Brain microvascular endothelial cell (primary cell): ENCODE measurements around the gene FASTKD3.

ENCODE experiments used
- DNase-seq: peaks from one replicate; pipeline ENCODE4 v3.0.0-alpha.2; 2020
- H3K27ac ChIP-seq: fragments of 250-450 bp; sonication (Bioruptor Pico); 2 replicates; pipeline ENCODE4 v1.5.1; 2020; ENCODE audit warnings: mild to moderate bottlenecking, moderate library complexity
- H3K27me3 ChIP-seq: fragments of 250-450 bp; sonication (Bioruptor Pico); replicated peaks from 2 replicates; pipeline ENCODE4 v1.5.1; 2020; ENCODE audit warnings: mild to moderate bottlenecking
- H3K36me3 ChIP-seq: fragments of 250-450 bp; sonication (Bioruptor Pico); replicated peaks from 2 replicates; pipeline ENCODE4 v1.5.1; 2020; ENCODE audit warnings: mild to moderate bottlenecking
- H3K4me3 ChIP-seq: 2 replicates; pipeline ENCODE4 v1.5.1; 2011; ENCODE audit warnings: low read depth, mild to moderate bottlenecking, control low read depth, low read length, moderate library complexity
- CTCF ChIP-seq: IDR thresholded peaks from 2 replicates; pipeline ENCODE4 v1.5.1; 2011; ENCODE audit warnings: low read depth, mild to moderate bottlenecking, moderate library complexity, low read length, control low read depth, inconsistent platforms; ENCODE audit errors: missing control alignments
- in situ Hi-C: cut with HindIII; loops from 2 replicates; pipeline ENCODE4 v1.10.0; 2017; ENCODE audit warnings: low sequenced_read_pairs, low pct_ligation_motif_present

Gene FASTKD3

GRCh38 chr5:7851240-7851592, 17.6 kb downstream of the FASTKD3 start:
- Histone ChIP-seq H3K27me3 (peaks cover 5% of the 10 kb centered on the region), H3K36me3 (no peaks in the 10 kb centered on the region), H3K4me3 (peak overlapping the region; percentile 55), H3K27ac (no peak overlapping the region)
- no peak for TF ChIP-seq CTCF
- DNase-seq: no peak
- in situ Hi-C loops: no loop called here

- Histone ChIP-seq H3K4me3 (peak within 1 kb of the TSS; percentile 55), H3K36me3 (no peaks in the 10 kb centered on the region), H3K27ac (no peak within 1 kb of the TSS), H3K27me3 (peaks cover 5% of the 10 kb centered on the region)
- DNase-seq: peak; percentile 52
- in situ Hi-C loops: no loop called here
- TF ChIP-seq CTCF: peak; percentile 73
Measured at GRCh38 chr5:7850395-7851239, 18.2 kb downstream of the FASTKD3 start, which contains the start of gene CFAP90. Gene CFAP90, minus strand, starts transcription at chr5:7851133. Its CDS starts 112 bp downstream, at chr5:7851021.

- H3K27me3 ChIP-seq: peaks cover 5% of the 10 kb centered on the region
- no peak for DNase-seq
- no peaks in the 10 kb centered on the region for H3K36me3 ChIP-seq
- peak overlapping the region; percentile 55 for H3K4me3 ChIP-seq
- TF ChIP-seq CTCF: peak; percentile 44
- no peak overlapping the region for H3K27ac ChIP-seq
- in situ Hi-C loops: no loop called here
Measured at GRCh38 chr5:7849681-7850394, 19.0 kb downstream of the FASTKD3 start.

- H3K27me3 ChIP-seq: peaks cover 5% of the 10 kb centered on the region
- H3K4me3 ChIP-seq: no peak overlapping the region
- in situ Hi-C loops: no loop called here
- no peak for DNase-seq
- no peaks in the 10 kb centered on the region for H3K36me3 ChIP-seq
- no peak for TF ChIP-seq CTCF
- H3K27ac ChIP-seq: no peak overlapping the region
Measured at GRCh38 chr5:7848296-7848695, 20.5 kb downstream of the FASTKD3 start.

- no peak for DNase-seq
- no peak for TF ChIP-seq CTCF
- Histone ChIP-seq H3K36me3 (no peaks in the 10 kb centered on the region), H3K27me3 (peaks cover 5% of the 10 kb centered on the region), H3K4me3 (no peak overlapping the region), H3K27ac (no peak overlapping the region)
- in situ Hi-C loops: no loop called here
Measured at GRCh38 chr5:7846327-7846726, 22.5 kb downstream of the FASTKD3 start.
